GM19351 (cell line): ENCODE results near the gene GALNTL6.

ENCODE experiments used
- ATAC-seq: cut with Tn5 transposase; IDR thresholded peaks from one replicate; pipeline ENCODE4 v1.9.1; 2021; ENCODE audit warnings: mild to moderate bottlenecking, moderate library complexity; ENCODE audit not compliant: unreplicated experiment

The GALNTL6 gene

GRCh38 chr4:171983935-171984805 is 171.0 kb downstream of the GALNTL6 start:
- no peak for ATAC-seq

- ATAC-seq, result no peak
Observed at GRCh38 chr4:171985129-171985528, 171.9 kb downstream of the GALNTL6 start.

- ATAC-seq, result no peak
Observed at GRCh38 chr4:171993247-171993646, 180.0 kb downstream of the GALNTL6 start.

DNA sequence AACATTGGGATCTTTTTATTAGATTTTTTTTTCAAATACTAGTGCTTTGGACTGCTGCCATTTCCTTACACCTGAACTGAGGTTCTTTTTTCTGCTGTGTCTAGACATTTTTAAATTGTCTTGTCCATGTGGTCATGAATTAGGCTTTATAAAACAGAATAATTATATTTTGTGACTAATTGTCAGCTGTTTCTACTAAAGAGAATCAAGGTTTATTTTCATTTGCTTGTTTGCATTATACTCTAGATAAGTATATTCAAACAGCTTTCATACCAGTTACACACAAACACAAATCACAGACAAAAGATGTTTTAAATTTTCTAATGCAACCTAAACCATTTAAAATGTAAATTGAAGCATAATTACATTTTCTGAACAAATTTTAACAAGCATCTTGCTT is 194.7 kb downstream of the GALNTL6 start:
- ATAC-seq, result no peak

- no peak for ATAC-seq
Observed at GRCh38 chr4:172009446-172010230, 196.4 kb downstream of the GALNTL6 start.

- ATAC-seq, result no peak
Observed at GRCh38 chr4:172011196-172011595, 198.0 kb downstream of the GALNTL6 start.

- ATAC-seq, result no peak
Observed at GRCh38 chr4:172018358-172018757, 205.2 kb downstream of the GALNTL6 start.

DNA sequence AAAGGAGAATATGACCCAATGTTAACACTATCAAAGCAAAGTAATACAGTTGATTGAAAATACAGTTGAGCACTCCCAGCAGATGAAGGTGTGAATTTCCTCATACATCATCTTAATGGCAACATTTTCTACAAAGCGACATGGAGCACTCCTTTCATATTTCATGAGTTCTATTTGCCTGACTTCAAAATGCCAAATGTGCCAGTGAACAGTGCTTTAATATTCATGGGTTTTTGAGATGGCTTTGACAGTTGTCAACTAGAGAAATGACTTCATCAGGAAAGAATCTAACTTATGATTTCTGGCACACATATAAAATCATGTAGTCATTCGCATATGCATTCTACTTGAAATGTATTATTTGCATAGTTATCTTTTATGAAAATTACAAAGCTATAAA is 222.4 kb downstream of the GALNTL6 start:
- ATAC-seq, result no peak

DNA sequence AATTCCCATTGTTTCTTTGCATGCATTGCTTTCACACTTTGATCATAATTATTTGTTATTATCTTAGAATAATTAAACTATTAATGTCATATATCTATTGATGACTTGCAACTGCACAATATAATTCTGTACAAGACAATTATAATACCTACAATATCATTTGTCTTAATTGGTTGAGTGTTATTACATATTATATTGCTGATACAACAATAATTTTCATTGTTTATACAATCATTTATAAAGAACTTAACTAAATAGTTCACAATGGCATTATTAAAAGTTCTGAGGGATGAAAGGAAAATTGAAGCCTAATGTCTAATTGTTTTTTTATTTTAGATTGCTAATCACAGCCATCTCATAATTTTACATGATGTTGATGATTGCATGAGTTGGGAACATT is 227.6 kb downstream of the GALNTL6 start:
- no peak for ATAC-seq

GRCh38 chr4:172042714-172043114 is 229.5 kb downstream of the GALNTL6 start:
- peak; percentile 73 for ATAC-seq

DNA sequence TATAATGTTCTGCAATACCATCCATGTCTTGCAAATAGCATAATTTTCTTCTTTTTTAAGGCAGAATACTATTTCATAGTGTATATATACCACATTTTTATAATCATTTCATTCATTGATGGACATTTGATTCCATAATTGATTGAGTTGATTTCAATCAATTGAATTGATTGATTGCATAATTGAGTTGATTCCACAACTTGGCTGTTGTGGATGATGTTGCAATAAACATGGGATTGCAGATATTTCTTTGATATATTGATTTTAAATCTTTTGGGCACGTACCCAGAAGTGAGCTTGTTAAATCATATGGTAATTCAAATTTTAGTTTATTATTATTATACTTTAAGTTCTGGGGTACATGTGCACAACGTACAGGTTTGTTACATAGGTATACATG is 232.8 kb downstream of the GALNTL6 start:
- no peak for ATAC-seq

- ATAC-seq, result no peak
Observed at GRCh38 chr4:172048666-172049065, 235.5 kb downstream of the GALNTL6 start.

DNA sequence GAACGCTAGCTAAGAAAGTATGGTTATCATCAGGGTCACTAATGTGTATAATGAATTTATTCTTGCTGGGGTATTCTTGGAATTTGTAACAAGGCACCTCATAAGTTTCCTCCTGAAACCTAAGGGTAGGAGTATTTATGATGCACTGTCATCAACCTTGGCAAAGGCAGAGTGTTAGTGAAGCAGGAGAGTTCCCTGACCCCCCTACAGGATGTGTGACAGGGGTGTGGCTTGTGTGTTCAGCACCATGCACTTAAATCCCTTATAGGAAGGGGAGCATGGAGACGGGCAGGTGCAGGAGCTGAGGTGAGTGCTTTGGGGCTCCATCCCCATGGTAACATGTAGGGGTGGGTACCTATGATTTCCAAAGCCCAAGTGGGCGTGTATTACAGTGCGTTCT is 237.7 kb downstream of the GALNTL6 start:
- no peak for ATAC-seq

DNA sequence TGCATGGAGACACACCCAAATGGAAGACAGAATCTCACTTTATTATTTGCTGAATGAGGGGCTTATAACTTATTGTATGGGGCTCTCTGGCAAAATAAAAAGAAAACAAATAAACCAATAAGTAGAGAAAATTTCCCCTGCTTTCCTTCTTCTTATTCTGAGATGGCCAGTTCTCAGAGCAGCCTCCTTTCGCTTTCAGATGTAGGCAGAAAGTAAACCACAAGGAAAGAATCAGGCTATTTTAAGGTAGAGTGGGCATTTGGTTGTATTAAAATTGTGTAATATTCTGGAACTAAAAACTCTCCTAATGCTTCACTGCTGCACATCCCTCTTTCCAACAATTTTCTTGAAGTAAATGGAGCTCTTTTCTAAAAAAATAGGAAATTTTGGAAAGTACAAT is 241.8 kb downstream of the GALNTL6 start:
- ATAC-seq, result peak; percentile 93

- ATAC-seq, result peak; percentile 31
Observed at GRCh38 chr4:172055498-172055897, 242.3 kb downstream of the GALNTL6 start.

DNA sequence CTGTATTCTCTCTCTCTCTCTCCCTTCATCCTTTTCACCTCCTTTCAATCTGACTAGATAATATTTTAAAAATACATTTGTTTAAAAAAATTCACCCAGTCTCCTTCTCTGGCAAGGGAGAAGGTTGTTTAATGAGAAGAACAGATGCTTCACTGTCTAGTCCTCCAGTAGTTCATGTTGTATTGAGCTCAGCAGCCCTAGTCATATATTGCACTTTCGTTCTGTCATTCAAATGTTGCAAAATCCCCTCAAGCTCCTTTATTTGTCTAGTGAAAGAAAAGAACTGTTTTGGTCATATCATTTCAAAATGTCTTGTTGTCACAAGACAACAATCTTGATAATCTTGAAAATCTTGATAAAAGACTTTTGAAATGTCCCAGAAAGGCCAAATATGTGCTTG is 248.0 kb downstream of the GALNTL6 start:
- peak; percentile 96 for ATAC-seq

GRCh38 chr4:172068506-172068905 is 255.3 kb downstream of the GALNTL6 start:
- ATAC-seq, result no peak

GRCh38 chr4:172073590-172073989 is 260.4 kb downstream of the GALNTL6 start:
- no peak for ATAC-seq

- ATAC-seq, result no peak
Observed at GRCh38 chr4:172083272-172083671, 270.1 kb downstream of the GALNTL6 start.

DNA sequence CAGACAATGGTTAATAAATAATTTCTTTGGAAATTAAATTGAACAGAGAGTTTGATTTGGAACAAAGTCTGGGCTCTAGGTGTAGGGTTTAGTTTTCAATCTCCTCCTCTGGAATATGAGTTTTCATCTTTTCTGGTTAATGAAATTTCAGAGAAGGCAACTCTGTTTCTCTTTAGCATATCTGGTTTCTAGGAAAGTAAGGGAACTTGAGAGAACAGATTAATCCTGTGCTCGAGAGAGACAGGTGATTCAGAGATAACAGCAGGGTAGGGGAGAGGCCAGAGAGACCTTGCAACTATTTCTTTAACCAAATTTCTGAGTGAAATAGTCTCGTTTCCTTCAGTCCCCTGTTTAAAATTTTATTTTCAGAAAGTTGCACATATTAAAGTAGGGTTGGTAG is 275.4 kb downstream of the GALNTL6 start:
- ATAC-seq, result no peak

GRCh38 chr4:172095161-172095560 is 282.0 kb downstream of the GALNTL6 start:
- no peak for ATAC-seq

DNA sequence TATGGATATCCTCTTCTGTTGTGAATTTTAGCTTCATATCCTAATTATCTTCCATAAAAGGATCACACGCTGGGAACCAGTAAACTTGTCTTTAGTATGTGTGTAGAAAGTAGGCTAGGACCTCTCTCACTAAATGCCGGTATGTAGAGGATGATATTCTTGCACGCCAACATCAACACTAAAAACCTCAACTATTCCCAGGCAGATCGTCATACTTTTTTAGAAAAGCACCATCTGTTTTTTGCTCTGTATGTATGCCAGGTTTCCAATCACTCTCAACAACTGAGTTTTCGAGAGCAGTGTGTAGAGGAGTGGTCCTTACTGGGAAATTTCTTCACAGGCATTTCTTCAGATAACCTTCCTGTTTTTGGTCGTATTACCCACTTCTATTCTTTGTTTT is 283.6 kb downstream of the GALNTL6 start:
- ATAC-seq, result no peak
